Skeletal muscle tissue (tissue), 4 donors: Measurements from ENCODE around the gene SEPTIN3. TPM values are rescaled to one million over a fixed set of nuclear protein-coding genes. Genes with fewer than 3 reads are reported as not detected.

ENCODE experiments used
- H3K27ac ChIP-seq: one replicate; pipeline ENCODE4 v1.7.0; 2013; ENCODE audit warnings: mild to moderate bottlenecking, low read depth, low read length, inconsistent platforms
- H3K27me3 ChIP-seq, 3 donors: one replicate each; pipeline ENCODE4 v1.7.0; 2013; ENCODE audit warnings: low read length in 3 of 3; ENCODE audit not compliant: control insufficient read depth in 3 of 3, insufficient read depth in 3 of 3
- H3K36me3 ChIP-seq, 3 donors: one replicate each; pipeline ENCODE4 v1.7.0; 2013; ENCODE audit warnings: low read length in 3 of 3; ENCODE audit not compliant: control insufficient read depth in 3 of 3, insufficient read depth in 3 of 3
- H3K4me1 ChIP-seq, 3 donors: one replicate each; pipeline ENCODE4 v1.7.0; 2013; ENCODE audit warnings: low read length in 3 of 3, mild to moderate bottlenecking in 3 of 3; ENCODE audit not compliant: control insufficient read depth in 3 of 3, insufficient read depth in 3 of 3
- H3K4me3 ChIP-seq, 3 donors: one replicate each; pipeline ENCODE4 v1.7.0; 2013; ENCODE audit warnings: low read length in 3 of 3
- H3K9ac ChIP-seq, 3 donors: one replicate each; pipeline ENCODE4 v1.7.0; 2013; ENCODE audit warnings: low read length in 3 of 3, mild to moderate bottlenecking in 3 of 3, moderate library complexity in 2 of 3, low read depth in 1 of 3
- H3K9me3 ChIP-seq, 3 donors: one replicate each; pipeline ENCODE4 v1.7.0; 2013; ENCODE audit warnings: low read length in 3 of 3; ENCODE audit not compliant: control insufficient read depth in 3 of 3
- total RNA-seq: library from RNA; depleted of rRNA; stranded (reverse); fragments of >200 nt; gene quantifications from one replicate; pipeline ENCODE4 v1.2.3, GENCODE V29; 2014
- donor health status: Osteomylitis.

Gene SEPTIN3
- total RNA-seq, result 0.52 TPM

DNA sequence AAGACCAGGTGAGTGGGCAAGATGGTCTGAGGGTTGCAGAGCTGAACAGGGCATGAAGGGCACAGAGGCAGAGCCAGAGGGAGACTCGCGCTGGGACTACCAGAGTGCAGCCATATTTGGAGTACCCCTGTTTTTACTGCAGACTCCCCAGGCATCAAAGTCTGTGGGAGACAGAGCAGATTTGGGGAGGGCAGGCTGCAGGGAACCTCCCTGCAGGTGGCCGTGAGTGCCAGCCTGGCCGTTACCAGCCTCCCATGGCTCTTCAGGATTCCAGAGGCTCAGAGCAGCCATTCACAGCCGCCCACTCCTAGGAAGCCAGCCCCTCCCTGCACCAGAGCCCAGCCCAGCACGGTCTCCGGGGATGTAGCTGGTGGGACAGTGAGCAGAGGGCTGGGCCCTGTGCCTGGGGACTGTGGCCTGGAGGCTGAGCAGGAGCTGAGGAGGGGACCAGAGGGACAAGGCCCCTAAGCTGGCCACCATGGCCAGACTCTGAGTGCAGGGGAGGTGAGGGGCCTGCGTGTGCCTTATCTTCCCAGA lies at the start of gene SEPTIN3:
Gene SEPTIN3 (plus strand): TSS at position 334 of the 537 bp plus-strand sequence. CDS start 2,050 bp downstream, outside the sequence.
- peaks cover 27 to 34% (median 31%) of the 10 kb centered on the region in 3 donors for H3K27me3 ChIP-seq
- no peaks in the 10 kb centered on the region for H3K4me1 ChIP-seq
- no peaks in the 10 kb centered on the region for H3K36me3 ChIP-seq
- H3K9ac ChIP-seq, result no peak within 1 kb of the TSS
- no peak within 1 kb of the TSS for H3K4me3 ChIP-seq
- H3K27ac ChIP-seq, result no peak within 1 kb of the TSS
- no peaks in the 10 kb centered on the region for H3K9me3 ChIP-seq

DNA sequence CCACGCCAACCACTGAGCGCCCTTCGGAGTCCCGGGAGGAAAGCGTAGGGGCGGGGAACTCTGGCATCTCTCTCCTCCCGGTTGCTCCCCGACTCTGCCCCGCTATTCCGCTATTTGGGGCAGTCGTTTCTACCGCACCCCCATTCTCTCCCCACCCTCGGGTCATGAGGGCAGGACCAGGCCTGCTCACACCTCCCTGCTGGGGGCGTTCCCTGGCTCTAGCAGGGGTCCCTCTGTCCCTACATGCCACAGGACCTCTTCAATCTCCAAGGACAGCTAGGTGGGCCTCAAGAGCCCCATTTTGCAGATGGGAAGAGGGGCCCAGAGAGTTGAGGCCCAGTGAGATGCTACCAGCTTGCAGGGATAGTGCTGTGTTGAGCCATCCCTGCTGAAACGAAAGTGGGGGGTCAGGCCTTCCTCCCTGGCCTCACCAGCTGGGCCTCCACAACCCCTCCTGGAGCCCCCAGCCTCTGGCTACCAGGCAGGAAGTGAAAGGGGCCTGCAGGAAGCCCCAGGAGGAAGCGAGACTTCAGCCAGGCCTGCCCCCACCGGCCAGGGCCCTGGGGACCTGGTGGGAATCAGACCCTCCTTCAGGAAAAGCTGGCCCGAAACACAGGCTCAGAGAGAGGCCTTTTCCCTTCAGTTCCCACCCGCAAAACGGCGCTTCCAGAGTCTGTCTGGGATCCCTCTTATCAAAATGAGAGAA lies 48.8 kb upstream of the SEPTIN3 start:
- Histone ChIP-seq H3K9ac (peak overlapping the region in 1 of 3 donors; percentile 16), H3K4me3 (no peak overlapping the region), H3K36me3 (no peaks in the 10 kb centered on the region), H3K27me3 (peaks cover 29 to 40% (median 30%) of the 10 kb centered on the region in 3 donors), H3K9me3 (no peaks in the 10 kb centered on the region), H3K27ac (no peak overlapping the region), H3K4me1 (peaks cover 15 to 22% (median 19%) of the 10 kb centered on the region in 3 donors)

DNA sequence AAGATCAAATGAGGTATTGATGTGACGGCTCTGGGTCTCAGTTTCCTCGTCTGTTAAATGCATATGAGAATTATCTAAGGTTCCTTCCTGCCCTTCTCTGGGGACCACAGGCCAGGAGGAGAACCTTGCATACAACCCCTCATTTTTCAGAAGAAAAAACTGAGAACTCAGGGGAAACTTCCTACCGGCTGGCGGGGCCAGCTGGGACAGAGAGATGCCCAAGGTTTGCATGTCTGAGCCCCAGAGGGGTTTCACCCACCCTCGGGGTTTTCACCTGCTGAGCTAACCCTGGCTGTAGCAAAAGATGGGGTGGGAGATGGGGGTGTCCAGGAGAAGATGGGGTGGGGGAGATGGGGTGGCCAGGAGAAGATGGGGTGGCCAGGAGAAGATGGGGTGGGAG lies 46.9 kb upstream of the SEPTIN3 start:
- H3K27me3 ChIP-seq, result peaks cover 19 to 31% (median 21%) of the 10 kb centered on the region in 3 donors

DNA sequence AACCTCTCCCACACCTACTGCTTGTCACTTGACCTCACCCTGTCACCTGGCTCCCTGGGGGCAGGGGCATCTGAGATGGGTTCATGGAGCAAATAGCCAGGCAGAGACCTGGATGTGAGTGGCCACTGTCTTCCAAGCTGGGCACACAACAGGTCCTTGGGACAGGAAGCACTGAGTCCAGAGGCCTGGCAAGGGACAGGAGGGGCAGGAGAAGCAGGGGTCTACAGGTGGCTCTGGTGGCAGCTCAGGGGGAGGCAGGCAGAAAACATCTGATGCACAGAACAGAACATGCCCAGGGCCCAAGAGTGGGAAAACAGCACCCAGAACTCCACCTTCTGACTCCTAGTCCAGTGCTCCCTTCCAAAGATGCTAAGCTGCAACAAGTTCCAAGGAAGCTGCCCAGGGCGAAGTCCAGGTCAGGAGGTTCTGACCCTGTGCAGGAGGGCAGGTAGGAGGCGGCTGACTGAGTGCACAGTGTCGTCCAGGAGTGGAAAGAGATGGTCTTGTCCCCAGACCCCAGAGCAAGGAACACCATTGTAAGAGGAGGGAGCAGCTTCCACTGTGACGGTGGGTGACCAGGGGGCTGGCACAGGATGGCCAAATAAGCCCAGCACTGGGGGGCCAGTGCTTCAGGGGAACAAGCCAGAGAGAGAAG lies 46.2 kb upstream of the SEPTIN3 start:
- Histone ChIP-seq H3K9me3 (no peaks in the 10 kb centered on the region), H3K4me3 (no peak overlapping the region), H3K36me3 (no peaks in the 10 kb centered on the region), H3K27ac (no peak overlapping the region), H3K9ac (no peak overlapping the region), H3K4me1 (peaks cover 12 to 19% (median 19%) of the 10 kb centered on the region in 3 donors), H3K27me3 (peaks cover 11 to 24% (median 14%) of the 10 kb centered on the region in 3 donors)

More for the DNA sequence above, 46.9 kb upstream of the SEPTIN3 start:
- Histone ChIP-seq H3K4me1 (peaks cover 15 to 26% (median 23%) of the 10 kb centered on the region in 3 donors), H3K27ac (no peak overlapping the region), H3K36me3 (no peaks in the 10 kb centered on the region), H3K9ac (no peak overlapping the region), H3K4me3 (no peak overlapping the region), H3K9me3 (no peaks in the 10 kb centered on the region)

DNA sequence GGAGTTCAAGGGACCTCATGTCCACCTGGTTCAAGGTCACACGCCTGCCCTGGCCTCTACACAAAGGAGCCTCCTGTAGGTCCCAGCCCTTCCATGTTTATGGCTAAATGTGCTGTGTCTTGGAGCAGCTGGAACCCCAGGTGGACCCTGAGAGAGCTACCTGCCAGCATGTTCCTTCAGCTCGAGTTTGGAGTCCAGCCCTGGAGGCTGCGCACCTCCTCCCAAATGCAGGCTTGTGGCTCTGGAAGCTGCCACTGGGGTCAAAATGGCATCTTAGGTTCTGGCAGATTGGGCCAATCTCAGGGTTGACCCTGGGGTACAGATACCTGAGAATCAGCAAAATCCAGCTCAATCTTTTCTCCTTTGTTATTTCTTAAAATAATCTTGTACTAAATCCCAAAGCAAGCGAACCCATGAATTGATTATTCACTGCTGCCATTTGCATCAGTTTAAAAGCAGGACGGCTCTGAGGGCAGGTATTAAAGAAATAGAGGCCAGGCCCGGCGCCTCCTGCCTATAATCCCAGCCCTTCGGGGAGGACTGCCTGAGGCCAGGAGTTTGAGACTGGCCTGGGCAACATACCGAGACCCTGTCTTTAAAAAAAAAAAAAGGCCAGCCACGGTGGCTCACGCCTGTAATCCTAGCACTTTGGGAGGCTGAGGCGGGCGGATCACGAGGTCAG lies 45.5 kb upstream of the SEPTIN3 start:
- H3K27ac ChIP-seq, result no peak overlapping the region
- H3K9me3 ChIP-seq, result no peaks in the 10 kb centered on the region
- H3K27me3 ChIP-seq, result peaks cover 8 to 20% (median 10%) of the 10 kb centered on the region in 3 donors
- H3K4me1 ChIP-seq, result peaks cover 12 to 16% (median 16%) of the 10 kb centered on the region in 3 donors
- no peak overlapping the region for H3K4me3 ChIP-seq
- no peak overlapping the region for H3K9ac ChIP-seq
- no peaks in the 10 kb centered on the region for H3K36me3 ChIP-seq

GRCh38 chr22:41925783-41926460 lies 43.3 kb upstream of the SEPTIN3 start:
- no peaks in the 10 kb centered on the region for H3K36me3 ChIP-seq
- H3K9ac ChIP-seq, result peak overlapping the region in 1 of 3 donors; percentile 73
- H3K4me3 ChIP-seq, result peak overlapping the region in 2 of 3 donors; percentile 45 to 51
- H3K27me3 ChIP-seq, result peaks cover 0 to 11% (median 5%) of the 10 kb centered on the region in 3 donors
- no peaks in the 10 kb centered on the region for H3K9me3 ChIP-seq
- peaks cover 0 to 8% (median 4%) of the 10 kb centered on the region in 3 donors for H3K4me1 ChIP-seq
- no peak overlapping the region for H3K27ac ChIP-seq

- Histone ChIP-seq H3K36me3 (no peaks in the 10 kb centered on the region), H3K4me1 (peaks cover 0 to 8% (median 4%) of the 10 kb centered on the region in 3 donors), H3K9ac (no peak overlapping the region), H3K9me3 (no peaks in the 10 kb centered on the region), H3K4me3 (no peak overlapping the region), H3K27me3 (peaks cover 0 to 11% (median 5%) of the 10 kb centered on the region in 3 donors), H3K27ac (no peak overlapping the region)
These were observed 41.4 kb upstream of the SEPTIN3 start for GRCh38 chr22:41927813-41928212.

DNA sequence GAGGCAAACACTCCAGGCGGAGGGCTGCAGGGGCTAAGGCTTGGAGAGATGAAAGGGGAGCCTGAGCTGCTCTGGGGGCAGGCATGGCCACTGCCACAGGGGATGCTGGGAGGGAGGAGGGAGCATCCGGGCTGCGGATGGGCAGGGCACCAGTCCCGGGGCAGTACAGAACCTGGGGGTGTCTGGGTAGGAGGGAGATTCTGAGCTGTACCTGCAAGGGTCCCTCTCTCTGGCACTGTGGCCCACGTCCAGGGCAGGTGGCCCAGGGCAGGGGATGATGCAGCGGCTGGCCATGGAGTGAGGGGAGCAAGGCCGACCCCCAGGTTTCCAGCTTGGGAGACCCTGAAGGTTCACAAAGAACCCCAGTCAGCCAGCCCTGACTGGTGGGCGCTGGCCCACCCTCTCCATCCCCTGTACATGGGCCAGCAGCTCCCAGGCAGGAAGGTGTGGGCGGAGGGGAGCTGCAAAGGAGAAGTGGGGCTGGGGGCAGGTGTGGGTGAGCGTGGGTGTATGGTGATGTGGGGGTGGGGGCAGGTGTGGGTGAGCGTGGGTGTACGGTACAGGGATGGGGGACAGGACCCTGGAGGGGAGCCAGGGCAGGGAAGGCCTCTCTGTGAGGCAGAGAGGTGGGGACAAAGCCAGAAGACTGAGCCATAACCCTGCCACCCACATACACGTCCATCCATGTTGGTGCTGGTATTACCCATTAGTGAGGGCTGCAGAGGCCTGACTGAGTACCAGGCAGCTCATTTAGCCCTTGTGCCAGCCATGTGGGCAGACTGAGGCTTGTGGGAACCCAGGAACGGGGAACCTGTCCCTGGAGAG lies 40.4 kb upstream of the SEPTIN3 start:
- peaks cover 0 to 8% (median 4%) of the 10 kb centered on the region in 3 donors for H3K4me1 ChIP-seq
- H3K27ac ChIP-seq, result no peak overlapping the region
- H3K27me3 ChIP-seq, result peaks cover 0 to 11% (median 5%) of the 10 kb centered on the region in 3 donors
- H3K9me3 ChIP-seq, result no peaks in the 10 kb centered on the region
- no peak overlapping the region for H3K4me3 ChIP-seq
- H3K9ac ChIP-seq, result no peak overlapping the region
- H3K36me3 ChIP-seq, result no peaks in the 10 kb centered on the region

GRCh38 chr22:41929418-41929810 lies 39.8 kb upstream of the SEPTIN3 start:
- H3K27ac ChIP-seq, result no peak overlapping the region
- H3K27me3 ChIP-seq, result peaks cover 0 to 11% (median 5%) of the 10 kb centered on the region in 3 donors
- H3K4me3 ChIP-seq, result no peak overlapping the region
- peaks cover 1 to 9% (median 4%) of the 10 kb centered on the region in 3 donors for H3K4me1 ChIP-seq
- no peaks in the 10 kb centered on the region for H3K9me3 ChIP-seq
- H3K36me3 ChIP-seq, result no peaks in the 10 kb centered on the region
- H3K9ac ChIP-seq, result no peak overlapping the region
